Tibial artery (tissue), 4 donors: ENCODE measurements around the gene CACNA2D2.
A peak's percentile ranks its signal among the peaks of the same experiment; 100 is the strongest.

Source experiments
- DNase-seq, 2 donors: peaks; one replicate each; pipeline ENCODE4 v3.0.0-alpha.2; 2019
- H3K27ac ChIP-seq, 2 donors: fragments of 200-600 bp; sonication (generic) in 1 of 2; 1 replicate in 1 of 2; 2 replicates in 1 of 2; pipeline ENCODE4 v1.5.1; 2018 to 2019; ENCODE audit warnings: mild to moderate bottlenecking in 1 of 2
- H3K27me3 ChIP-seq, 2 donors: fragments of 200-600 bp; sonication (generic) in 1 of 2; one replicate each; pipeline versions ENCODE4 v1.5.1 to v1.6.0; 2016 to 2019
- H3K36me3 ChIP-seq, 3 donors: fragments of 200-600 bp; sonication (generic) in 2 of 3; one replicate each; pipeline ENCODE4 v1.5.1; 2016 to 2019; ENCODE audit warnings: mild to moderate bottlenecking in 2 of 3
- H3K4me1 ChIP-seq, 4 donors: fragments of 200-600 bp; sonication (generic) in 2 of 4; 1 replicate in 3 of 4; 2 replicates in 1 of 4; pipeline ENCODE4 v1.5.1; 2016 to 2019
- H3K4me3 ChIP-seq, 2 donors: fragments of 200-600 bp; sonication (generic) in 1 of 2; 1 replicate in 1 of 2; 2 replicates in 1 of 2; pipeline ENCODE4 v1.5.1; 2018 to 2019; ENCODE audit warnings: mild to moderate bottlenecking in 2 of 2
- H3K9me3 ChIP-seq, 3 donors: fragments of 200-600 bp; sonication (generic) in 1 of 3; one replicate each; pipeline ENCODE4 v1.5.1; 2016 to 2019
- intact Hi-C: fragments of 100-400 bp; cut with DNase I; formaldehyde crosslinking; loops from one replicate; pipeline ENCODE4 v1.15.0; 2023; ENCODE audit warnings: low total_unique reads
- TF ChIP-seq, protein P1 (sequence below), 2 experiments: fragments of 200-600 bp in 1 of 2; fragments of 450-650 bp in 1 of 2; IDR thresholded peaks; one replicate each; pipeline ENCODE4 v1.5.1; 2017 to 2019; ENCODE audit warnings: antibody characterized with exemption in 2 of 2, mild to moderate bottlenecking in 1 of 2, moderate library complexity in 1 of 2

CACNA2D2 gene

DNA sequence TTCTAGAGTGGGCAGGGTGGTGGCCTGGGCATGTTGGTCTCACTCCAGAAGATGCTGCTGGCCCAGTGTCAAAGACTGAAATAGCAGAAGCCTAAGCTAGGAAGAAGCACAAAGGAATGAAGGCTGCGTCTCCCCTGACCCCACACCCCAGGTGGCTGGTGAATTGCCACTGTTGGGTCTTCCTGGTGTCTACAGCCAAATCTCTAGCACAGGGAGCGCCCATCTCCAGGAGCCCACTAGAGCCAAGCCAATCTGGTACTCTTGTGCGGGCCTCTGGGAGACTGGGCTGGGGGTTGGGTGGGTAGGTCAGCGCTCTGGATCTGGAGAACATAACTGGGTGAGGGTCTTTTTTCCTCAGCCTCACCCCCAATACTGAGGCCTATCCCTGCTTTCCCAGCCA, 176.3 kb downstream of the CACNA2D2 start:
- Histone ChIP-seq H3K36me3 (peaks cover 30 to 53% (median 46%) of the 10 kb centered on the region in 3 donors), H3K27ac (peak overlapping the region; percentile 88 to 95), H3K4me3 (peak overlapping the region; percentile 92 to 100), H3K4me1 (peaks cover 0 to 38% (median 21%) of the 10 kb centered on the region in 4 donors), H3K9me3 (no peaks in the 10 kb centered on the region), H3K27me3 (no peaks in the 10 kb centered on the region)
- intact Hi-C loops = no loop called here
- no peak for DNase-seq
- TF ChIP-seq, protein P1, sequence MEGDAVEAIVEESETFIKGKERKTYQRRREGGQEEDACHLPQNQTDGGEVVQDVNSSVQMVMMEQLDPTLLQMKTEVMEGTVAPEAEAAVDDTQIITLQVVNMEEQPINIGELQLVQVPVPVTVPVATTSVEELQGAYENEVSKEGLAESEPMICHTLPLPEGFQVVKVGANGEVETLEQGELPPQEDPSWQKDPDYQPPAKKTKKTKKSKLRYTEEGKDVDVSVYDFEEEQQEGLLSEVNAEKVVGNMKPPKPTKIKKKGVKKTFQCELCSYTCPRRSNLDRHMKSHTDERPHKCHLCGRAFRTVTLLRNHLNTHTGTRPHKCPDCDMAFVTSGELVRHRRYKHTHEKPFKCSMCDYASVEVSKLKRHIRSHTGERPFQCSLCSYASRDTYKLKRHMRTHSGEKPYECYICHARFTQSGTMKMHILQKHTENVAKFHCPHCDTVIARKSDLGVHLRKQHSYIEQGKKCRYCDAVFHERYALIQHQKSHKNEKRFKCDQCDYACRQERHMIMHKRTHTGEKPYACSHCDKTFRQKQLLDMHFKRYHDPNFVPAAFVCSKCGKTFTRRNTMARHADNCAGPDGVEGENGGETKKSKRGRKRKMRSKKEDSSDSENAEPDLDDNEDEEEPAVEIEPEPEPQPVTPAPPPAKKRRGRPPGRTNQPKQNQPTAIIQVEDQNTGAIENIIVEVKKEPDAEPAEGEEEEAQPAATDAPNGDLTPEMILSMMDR (IDR thresholded peaks at IDR 0.05) = no peak

DNA sequence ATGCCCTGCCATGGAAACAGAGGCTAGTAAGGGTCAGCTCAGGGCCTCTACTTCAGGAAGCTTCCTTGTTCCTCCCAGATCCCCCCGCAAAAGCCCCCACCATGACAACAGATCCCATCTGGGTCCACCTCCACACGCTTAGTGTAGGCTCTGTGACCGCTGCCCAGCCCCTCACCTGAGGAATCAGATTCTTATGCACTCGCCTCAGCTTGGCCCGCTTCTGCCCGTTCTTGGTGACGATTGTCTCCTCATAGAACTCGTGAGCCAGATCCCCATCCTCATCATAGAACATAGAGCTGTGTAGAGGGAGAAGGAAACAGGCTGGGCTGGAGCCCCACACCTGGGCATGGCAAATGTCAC, 177.3 kb downstream of the CACNA2D2 start:
- peaks cover 0 to 46% (median 26%) of the 10 kb centered on the region in 4 donors for H3K4me1 ChIP-seq
- TF ChIP-seq, protein P1 (IDR thresholded peaks at IDR 0.05) = no peak
- peak in 1 of 2 donors; percentile 65 for DNase-seq
- no peak overlapping the region for H3K4me3 ChIP-seq
- H3K27me3 ChIP-seq = no peaks in the 10 kb centered on the region
- peaks cover 22 to 43% (median 36%) of the 10 kb centered on the region in 3 donors for H3K36me3 ChIP-seq
- intact Hi-C loops = no loop called here
- H3K27ac ChIP-seq = no peak overlapping the region
- H3K9me3 ChIP-seq = no peaks in the 10 kb centered on the region

DNA sequence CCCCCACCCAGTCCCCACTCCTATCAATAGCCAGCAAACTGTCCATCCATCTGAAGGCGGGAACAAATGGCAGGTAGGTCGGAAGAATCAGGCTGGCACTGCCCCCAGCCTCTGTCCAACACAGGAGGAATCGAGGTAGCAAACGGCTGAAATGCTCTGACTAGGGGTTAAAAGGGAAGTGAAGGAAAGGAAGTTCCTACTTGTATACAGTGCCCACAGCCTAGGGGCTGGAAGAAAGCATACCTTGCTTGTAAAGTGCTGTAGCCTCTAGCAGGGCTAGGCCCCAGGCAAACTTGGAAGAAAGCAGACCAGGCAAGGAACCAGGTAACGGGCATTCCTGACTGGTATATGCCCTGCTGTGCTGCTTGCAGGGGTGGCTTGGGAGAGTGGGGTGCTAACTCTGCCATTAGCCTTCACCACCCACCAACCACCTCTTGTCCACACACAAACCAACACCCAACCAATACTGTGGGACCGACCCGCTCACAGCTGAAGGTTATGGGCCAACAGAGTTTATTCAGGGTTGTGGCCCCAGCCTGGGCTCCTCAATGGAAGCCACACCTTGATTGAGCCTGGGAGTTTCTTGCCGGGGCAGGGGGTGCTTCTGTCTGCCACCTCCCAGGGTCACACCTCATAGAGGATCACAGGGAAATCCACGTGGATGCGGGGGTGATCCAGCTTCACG, 177.8 kb downstream of the CACNA2D2 start:
- TF ChIP-seq, protein P1 (IDR thresholded peaks at IDR 0.05) = no peak
- Histone ChIP-seq H3K4me1 (peaks cover 0 to 46% (median 26%) of the 10 kb centered on the region in 4 donors), H3K36me3 (peaks cover 16 to 38% (median 31%) of the 10 kb centered on the region in 3 donors), H3K27me3 (no peaks in the 10 kb centered on the region), H3K27ac (no peak overlapping the region), H3K4me3 (no peak overlapping the region), H3K9me3 (no peaks in the 10 kb centered on the region)
- intact Hi-C loops = no loop called here
- peak in 1 of 2 donors; percentile 56 for DNase-seq

DNA sequence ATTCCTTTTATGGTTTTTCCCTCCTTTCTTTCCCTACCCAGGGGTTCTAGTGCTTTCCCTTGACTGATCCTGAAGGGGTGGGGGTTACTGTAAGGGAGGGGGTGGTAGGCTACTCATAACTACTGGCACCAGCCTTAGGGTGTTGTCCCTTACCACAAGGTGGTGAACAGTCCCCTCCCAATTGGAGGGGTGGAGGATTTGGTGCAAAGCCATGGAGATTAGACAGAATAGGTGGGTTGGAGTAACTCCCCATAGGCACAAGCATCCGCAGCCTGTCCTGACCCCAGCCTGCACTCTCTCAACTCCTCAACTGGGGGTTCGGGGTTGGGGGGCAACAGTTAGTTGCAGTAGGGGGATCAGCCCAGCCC, 178.3 kb downstream of the CACNA2D2 start:
- Histone ChIP-seq H3K27me3 (no peaks in the 10 kb centered on the region), H3K4me3 (no peak overlapping the region), H3K9me3 (no peaks in the 10 kb centered on the region), H3K27ac (no peak overlapping the region), H3K36me3 (peaks cover 11 to 33% (median 25%) of the 10 kb centered on the region in 3 donors), H3K4me1 (peaks cover 0 to 51% (median 31%) of the 10 kb centered on the region in 4 donors)
- DNase-seq = no peak
- intact Hi-C loops = no loop called here
- TF ChIP-seq, protein P1 (IDR thresholded peaks at IDR 0.05) = no peak

DNA sequence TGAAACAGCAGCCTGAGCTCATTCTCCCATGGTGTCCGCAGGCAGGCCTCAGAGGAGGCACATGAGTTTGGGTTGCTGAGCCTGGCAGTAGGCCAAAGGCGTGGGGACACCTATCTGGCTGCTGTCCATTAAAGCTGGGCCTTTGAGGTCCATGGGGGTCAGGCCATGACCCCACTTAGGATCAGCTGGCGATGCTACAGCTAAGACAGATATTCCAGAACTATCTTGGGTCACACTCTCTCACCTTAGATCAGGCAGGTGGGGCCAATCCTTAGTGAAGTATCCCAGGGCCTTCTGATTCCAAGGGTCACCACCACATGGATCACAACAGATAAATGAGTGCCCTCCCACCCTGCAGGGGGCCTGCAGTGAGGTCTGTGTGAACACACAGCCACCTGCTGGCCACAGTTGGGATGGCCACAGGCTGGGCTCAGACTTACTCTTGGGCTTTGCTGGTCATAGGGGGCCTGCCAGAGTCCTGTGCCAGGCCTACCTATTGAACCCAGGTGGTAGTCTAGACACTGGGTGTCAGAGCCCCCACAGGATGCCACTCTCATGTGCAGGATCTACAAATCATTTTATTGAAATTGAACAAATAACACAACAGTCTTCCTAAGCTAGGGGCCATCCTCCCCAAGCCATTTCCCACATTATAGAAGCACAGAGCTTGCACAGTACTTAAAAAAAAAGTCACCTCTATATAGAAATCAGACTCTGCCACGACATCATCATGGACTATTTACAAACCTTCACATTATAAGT, 178.9 kb downstream of the CACNA2D2 start:
- intact Hi-C loops = no loop called here
- TF ChIP-seq, protein P1 (IDR thresholded peaks at IDR 0.05) = peak; percentile 68 to 70
- H3K4me1 ChIP-seq = peaks cover 0 to 56% (median 37%) of the 10 kb centered on the region in 4 donors

More for the DNA sequence above, 178.9 kb downstream of the CACNA2D2 start:
- Histone ChIP-seq H3K9me3 (no peaks in the 10 kb centered on the region), H3K36me3 (peaks cover 7 to 27% (median 20%) of the 10 kb centered on the region in 3 donors), H3K4me3 (no peak overlapping the region), H3K27me3 (no peaks in the 10 kb centered on the region), H3K27ac (peak overlapping the region; percentile 26 to 33)
- peak; percentile 73 for DNase-seq
